ENCODE results near the gene SMIM36.

DNA sequence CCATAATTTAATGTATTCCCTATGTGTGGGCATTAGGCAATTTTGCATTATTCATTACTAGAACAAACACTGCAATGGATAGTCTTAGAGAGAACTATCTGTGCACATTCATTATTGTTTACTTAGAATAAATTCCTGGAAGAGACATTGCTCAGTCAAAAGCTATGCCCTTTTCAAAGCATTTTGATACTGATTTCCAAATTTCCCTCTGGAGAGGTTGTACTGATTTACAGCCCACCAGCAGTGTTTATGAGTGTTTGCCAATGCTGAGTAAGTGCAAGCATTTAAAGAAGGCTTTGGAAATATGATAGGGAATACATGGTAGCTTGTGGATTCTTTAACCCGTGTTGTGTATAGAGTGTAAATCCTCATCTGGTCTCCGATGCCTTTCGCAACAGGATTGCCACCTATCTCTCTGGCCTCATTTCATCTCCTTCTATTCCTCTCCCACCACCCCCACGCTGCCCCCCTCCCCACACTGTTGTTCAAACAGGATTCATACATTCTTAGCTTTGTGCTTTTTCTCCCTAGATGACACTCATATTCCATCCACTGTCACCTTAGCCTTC, 56.3 kb downstream of the SMIM36 start:
- TF ChIP-seq, protein P1, sequence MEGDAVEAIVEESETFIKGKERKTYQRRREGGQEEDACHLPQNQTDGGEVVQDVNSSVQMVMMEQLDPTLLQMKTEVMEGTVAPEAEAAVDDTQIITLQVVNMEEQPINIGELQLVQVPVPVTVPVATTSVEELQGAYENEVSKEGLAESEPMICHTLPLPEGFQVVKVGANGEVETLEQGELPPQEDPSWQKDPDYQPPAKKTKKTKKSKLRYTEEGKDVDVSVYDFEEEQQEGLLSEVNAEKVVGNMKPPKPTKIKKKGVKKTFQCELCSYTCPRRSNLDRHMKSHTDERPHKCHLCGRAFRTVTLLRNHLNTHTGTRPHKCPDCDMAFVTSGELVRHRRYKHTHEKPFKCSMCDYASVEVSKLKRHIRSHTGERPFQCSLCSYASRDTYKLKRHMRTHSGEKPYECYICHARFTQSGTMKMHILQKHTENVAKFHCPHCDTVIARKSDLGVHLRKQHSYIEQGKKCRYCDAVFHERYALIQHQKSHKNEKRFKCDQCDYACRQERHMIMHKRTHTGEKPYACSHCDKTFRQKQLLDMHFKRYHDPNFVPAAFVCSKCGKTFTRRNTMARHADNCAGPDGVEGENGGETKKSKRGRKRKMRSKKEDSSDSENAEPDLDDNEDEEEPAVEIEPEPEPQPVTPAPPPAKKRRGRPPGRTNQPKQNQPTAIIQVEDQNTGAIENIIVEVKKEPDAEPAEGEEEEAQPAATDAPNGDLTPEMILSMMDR (IDR thresholded peaks at IDR 0.05; ENCODE audit: insufficient read depth, low read length, poor library complexity, severe bottlenecking), result no peak
- no peak for TF ChIP-seq EZH2phosphoT487 (conservative IDR thresholded peaks at IDR 0.05; ENCODE audit: low read length)

Data from SU-DHL-6 (cell line).